NCI-H2196 (cell line): ENCODE data around the gene SEC23IP.

ENCODE experiments used
- DNase-seq: peaks from one replicate; lab custom pipeline; 2025; ENCODE audit not compliant: unreplicated experiment; lab: John Stamatoyannopoulos, UW

SEC23IP gene

GRCh38 chr10:119932631-119933030 lies 40.1 kb downstream of the SEC23IP start:
- no peak for DNase-seq

GRCh38 chr10:119933179-119933578 lies 40.6 kb downstream of the SEC23IP start:
- DNase-seq: no peak

GRCh38 chr10:119940487-119940886 lies 48.0 kb downstream of the SEC23IP start:
- no peak for DNase-seq

GRCh38 chr10:119942973-119943372 lies 50.4 kb downstream of the SEC23IP start:
- DNase-seq: no peak

- no peak for DNase-seq
These were observed 53.3 kb downstream of the SEC23IP start for GRCh38 chr10:119945805-119946204.

GRCh38 chr10:119947300-119947699 lies 54.8 kb downstream of the SEC23IP start:
- DNase-seq: no peak

- no peak for DNase-seq
These were observed 64.9 kb downstream of the SEC23IP start for GRCh38 chr10:119957451-119957850.

- DNase-seq: no peak
These were observed 70.3 kb downstream of the SEC23IP start for GRCh38 chr10:119962837-119963236.

- DNase-seq: no peak
These were observed 74.5 kb downstream of the SEC23IP start for GRCh38 chr10:119967066-119967465.

GRCh38 chr10:119969609-119970008 lies 77.1 kb downstream of the SEC23IP start:
- no peak for DNase-seq

- no peak for DNase-seq
These were observed 77.6 kb downstream of the SEC23IP start for GRCh38 chr10:119970107-119970506.

- no peak for DNase-seq
These were observed 78.4 kb downstream of the SEC23IP start for GRCh38 chr10:119970963-119971362.

GRCh38 chr10:119973281-119973680 lies 80.8 kb downstream of the SEC23IP start:
- no peak for DNase-seq

GRCh38 chr10:119976421-119976820 lies 83.9 kb downstream of the SEC23IP start:
- no peak for DNase-seq

GRCh38 chr10:119980956-119981750 lies 88.6 kb downstream of the SEC23IP start:
- DNase-seq: no peak

GRCh38 chr10:119981826-119982225 lies 89.3 kb downstream of the SEC23IP start:
- no peak for DNase-seq

GRCh38 chr10:119988333-119988732 lies 95.8 kb downstream of the SEC23IP start:
- no peak for DNase-seq

- no peak for DNase-seq
These were observed 97.4 kb downstream of the SEC23IP start for GRCh38 chr10:119989966-119990365.

GRCh38 chr10:119991066-119991465 lies 98.5 kb downstream of the SEC23IP start:
- DNase-seq: no peak

- DNase-seq: no peak
These were observed 99.3 kb downstream of the SEC23IP start for GRCh38 chr10:119991816-119992215.
